CD4-positive, alpha-beta T cell treated with Interleukin-1 beta for 1 hour (primary cell): Measurements from ENCODE around the gene DPP10.

Experiments used
- DNase-seq, 2 donors: peaks; one replicate each; pipeline ENCODE4 v3.0.0-alpha.2; 2020 to 2022

Gene DPP10

DNA sequence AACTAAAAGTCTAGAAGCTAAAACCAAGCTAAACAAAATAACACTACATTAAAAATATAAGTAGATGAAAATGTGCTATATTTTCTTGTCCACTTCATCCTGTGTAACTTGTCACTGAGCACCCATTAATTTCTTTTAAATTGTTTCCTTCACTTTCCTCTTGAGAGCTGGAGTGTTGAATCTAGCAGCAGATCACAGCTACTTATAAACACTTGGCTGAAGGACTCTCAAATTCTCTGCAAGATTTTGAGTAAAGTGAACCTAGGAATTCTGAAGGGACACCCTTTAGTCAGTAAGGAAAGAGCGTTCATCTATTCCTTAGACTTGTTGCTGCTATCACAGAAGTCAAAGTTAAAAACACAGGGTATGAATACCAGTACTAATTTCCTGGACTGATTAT is 1163.9 kb downstream of the DPP10 start:
- no peak for DNase-seq

DNA sequence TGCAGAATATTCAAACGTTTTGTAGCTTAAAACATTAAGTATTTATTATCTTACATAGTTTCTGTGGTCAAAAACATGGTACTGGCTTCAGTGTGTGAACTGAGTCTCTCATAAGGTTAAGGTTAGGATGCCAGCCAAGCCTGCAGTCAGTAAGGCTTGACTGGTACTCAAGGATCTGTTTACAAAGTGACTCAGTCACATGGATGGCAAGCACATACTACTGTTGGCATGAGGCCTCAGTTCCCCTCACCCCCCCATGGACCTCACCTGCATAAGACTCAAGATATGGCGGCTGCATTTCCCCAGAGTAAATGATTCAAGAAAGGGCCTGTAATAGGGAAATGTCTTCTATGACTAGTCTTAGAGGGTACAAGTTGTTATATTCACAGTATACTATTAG is 1167.5 kb downstream of the DPP10 start:
- no peak for DNase-seq

DNA sequence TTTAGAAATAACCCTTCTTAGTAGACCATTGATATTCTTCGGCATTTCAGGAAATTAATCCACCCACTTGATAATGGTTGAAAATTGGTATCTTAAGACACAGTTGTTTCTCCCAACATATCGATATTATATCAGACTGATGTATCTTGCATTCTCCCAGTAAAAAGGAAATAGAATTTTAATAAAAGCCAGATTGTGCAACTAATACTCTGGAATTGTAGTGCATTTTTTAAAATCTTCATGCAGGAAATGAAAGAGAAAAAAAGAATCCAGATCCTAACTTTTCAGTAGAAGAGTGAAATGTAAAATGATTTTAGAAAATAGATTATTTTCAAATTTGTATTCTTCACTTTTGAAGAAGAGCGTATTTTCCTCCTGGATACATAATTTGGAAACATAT is 1168.4 kb downstream of the DPP10 start:
- DNase-seq: no peak

DNA sequence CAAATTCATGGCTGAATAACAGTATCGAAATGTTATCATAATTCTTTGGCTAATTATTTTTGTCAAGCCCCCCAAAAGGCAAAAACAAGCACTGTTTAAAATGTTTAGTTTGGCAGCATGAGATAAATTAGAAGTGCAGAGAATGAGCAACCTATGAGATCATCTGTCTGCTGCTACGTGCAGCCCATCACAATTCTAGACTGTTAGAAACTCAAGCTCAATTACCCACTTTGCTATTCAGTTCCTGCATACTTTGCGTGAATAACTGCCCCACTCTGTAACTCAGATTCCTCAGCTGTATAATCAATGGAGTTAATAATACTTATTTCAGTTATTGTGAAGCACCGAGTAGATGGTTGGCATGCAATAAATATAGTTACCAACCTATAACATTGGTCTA is 1181.9 kb downstream of the DPP10 start:
- DNase-seq: no peak

DNA sequence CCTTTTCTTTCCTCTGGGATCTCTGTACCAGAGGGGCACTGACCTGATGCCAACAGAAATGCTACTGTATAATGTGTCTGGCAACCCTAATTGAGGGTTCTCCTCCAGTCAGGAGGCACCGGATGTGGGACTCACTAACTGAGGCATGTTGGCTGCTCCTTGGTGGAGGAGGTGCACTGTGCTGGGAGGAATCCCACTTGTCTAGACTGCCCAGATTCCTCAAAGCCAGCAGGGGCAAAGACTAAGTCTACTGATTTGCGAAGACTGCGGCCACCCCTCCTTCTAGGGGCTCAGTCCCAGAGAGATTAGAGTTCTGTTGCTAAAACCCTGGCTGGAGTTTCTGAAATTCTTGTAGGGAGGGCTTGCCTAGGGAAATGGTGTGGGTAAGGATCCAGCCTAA is 1192.1 kb downstream of the DPP10 start:
- DNase-seq: no peak

DNA sequence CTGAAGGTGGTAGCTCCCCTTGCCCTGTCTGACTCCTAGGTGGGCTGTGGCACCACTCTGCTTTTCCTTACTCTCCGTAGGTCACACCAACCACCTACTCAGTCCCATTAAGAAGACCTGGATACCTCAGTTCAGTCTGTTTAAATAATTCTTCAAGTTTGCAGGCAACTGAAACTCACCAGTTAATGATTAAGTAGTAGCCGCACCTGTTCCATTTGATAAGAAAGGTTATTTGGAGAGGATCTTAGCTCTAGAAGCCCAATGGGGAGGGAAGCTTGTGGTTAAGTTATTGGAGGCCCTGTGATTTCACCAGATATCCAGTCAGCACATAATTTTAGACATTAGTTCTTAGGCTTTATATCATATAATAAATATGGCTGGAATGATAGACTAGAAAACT is 1193.0 kb downstream of the DPP10 start:
- no peak for DNase-seq

DNA sequence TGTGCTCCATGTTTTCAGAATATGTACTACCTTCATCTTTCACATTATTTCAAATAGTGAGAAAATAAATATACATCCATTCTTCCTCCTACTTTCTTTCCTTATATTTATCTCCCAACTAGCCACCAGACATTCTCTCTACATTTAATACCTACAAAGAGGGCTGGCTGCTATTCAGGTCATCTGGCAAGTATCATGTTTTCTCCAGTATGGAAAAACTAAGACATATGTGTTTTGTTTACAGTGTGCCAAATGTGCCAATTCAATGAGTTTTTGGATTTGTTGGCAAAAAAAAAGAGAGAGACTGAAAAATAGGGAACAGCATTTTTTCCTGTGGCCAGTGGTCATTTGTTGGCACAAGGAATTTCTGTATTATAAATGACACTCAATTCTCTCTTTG is 1207.3 kb downstream of the DPP10 start:
- DNase-seq: no peak

DNA sequence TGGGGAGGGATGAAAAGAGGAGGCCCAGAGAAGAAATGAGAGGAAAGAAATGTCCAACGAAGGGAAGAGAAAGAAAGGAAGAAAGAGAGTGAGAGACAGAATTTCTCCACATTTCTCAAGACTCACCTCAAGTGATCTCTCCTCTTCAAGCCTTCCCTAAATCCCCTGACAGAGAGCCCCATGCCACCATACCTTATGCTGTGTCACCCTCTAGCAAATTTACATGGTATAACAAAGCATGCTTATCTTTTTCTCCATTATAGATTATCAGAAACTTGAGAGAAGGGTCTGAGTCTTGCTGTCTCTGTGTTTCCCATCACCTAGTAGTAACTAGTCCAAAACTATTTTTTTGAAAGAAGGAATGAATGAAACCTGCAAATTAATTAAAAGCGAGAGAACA is 1208.4 kb downstream of the DPP10 start:
- DNase-seq: no peak

DNA sequence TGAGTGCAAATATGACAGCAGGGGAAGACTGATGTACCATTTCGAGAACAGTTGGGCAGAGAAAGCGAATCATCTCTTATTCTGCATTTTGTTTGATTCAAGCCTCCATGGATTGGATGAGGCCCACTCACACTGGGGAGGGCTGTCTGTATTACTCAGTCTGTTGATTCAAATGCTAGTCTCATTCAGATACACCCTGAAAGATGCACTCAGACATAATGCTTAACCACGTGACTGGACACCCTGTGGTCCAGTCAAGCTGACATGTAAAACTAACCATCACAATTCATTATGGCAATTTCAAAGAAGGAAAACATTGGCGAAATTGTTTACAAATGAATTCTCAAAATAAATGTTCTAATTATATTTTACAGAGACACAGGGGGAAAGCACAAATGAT is 1210.2 kb downstream of the DPP10 start:
- DNase-seq: no peak

DNA sequence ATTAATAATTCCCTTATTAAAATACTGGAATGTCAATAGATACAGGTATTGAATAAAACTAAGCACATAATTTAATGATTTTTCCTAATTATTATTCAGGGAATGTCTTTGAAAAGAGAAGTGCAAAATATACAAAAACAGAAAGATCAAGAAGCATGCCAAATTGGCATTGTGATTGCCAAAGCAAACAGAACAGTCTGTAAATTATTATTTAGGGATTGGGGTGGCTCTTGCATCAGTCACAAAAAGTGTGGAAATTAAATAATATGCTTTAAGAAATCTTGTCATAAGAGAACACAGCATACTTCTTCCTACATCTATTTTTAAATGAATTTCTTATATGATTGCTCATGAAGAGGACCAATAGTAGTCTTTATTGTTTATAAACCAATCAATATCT is 1211.9 kb downstream of the DPP10 start:
- no peak for DNase-seq

DNA sequence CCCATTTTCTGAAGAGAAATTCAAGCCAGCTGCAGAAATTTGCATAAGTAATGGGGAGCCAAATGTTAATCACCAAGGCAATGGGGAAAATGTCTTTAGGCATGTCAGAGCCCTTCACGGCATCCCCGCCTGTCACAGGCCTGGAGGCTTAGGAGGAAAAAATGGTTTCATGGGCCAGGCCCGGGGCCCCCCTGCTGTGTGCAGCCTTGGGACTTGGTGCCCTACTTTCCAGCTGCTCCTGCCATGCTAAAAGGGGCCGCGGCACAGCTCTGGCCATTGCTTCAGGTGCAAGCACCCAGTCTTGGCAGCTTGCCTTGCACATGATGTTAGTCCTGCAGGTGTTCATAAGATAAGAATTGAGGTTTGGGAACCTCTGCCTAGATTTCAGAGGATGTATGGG is 1235.7 kb downstream of the DPP10 start:
- DNase-seq: no peak

DNA sequence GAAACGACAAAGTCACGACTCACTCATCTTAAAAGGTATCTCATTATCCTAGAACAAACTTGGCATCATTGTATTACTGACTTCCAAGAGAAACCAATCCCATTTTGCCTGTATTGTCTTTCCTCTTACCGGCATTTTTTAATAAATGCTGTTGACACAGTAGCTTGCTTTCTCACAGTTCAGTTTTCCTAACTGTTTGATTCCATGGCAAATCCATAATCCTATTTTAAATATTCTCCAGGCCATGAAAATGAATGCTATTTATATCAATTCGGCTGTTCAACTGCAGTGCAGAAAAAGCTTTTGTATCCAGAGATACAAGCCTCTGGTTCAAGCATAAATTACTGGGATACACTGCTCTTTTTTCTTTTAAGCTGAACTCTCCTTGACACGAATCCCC is 1241.9 kb downstream of the DPP10 start:
- DNase-seq: no peak

DNA sequence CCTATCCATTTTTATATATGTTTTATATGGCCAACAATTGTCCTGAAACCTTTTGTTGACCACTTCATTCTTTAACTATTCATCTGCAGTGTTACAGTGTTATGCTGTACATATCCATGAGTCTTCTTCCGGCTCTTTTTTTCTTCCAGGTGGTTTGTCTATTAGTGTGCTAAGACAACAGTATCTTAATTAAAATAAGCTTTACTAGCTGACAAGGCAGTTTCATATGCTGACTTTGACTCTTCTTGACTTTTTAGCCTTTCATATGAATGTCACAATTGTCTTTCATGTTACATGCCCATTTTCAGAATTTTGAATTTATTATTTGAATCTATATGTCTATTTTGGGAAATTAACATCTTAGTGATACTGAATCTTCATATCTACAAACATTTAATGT is 1249.0 kb downstream of the DPP10 start:
- DNase-seq: no peak

DNA sequence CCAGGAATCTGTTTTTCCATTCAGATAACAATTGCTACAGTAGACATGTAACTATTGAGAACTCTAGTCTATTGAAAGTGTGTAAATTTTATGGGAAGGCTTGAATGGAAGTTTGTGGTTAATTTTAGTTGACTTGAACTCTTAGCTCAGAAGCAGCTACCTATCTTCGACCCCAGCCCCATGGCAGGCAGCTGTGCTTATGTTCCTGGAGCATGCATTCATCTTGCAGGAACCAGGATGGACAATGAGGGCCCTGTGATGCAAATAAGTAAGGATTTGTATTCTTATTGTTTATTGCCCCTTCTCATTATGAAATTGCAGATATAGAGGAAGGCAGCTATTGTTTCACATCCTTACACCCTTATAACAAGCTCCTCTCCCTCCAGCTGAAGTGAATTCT is 1252.2 kb downstream of the DPP10 start:
- DNase-seq: no peak

DNA sequence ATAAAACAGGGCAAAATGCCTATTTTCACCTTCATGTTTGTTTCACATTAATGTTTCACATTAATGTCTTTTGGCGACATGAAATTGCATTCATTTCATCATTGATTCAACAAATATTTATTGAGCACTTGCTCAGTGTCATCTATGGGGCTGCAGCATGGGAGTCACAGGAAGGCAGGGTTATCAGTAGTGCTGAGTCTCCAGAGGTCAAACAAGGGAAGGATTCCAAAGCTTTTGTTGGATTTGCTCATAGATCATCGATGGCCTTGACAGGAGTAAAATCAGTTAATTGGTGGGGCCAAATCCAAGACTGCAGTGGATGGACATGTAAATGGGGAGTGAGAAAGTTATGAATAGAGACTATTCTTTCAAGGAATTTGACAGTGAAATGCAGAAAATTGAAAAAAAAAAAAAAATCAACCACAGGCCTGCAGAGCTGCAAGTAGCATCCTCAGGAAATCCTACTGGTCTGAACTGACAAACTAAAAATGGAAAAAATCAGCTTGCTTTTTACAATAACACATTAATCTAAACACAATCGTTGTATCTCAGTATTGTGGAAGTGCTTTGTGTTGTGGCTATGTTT is 1290.8 kb downstream of the DPP10 start:
- DNase-seq: no peak

DNA sequence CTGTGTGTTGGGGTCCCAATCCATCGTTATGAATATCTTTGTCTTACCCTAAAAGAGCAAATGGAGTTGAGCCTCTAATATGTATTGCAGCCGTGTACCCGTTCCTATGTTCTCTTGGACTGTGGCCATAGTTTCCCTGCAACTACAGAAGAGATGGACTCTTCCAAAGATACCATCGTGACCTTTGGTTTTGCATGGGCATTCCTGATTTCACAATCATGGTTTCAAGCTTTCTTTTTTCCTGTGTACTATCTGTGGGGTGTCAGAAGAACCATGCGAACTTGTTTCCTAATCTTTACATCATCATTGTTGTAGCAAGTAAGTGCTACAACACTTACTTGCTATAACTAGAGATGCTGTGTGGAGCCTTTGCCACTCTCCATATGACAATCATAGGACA is 1295.7 kb downstream of the DPP10 start:
- no peak for DNase-seq

DNA sequence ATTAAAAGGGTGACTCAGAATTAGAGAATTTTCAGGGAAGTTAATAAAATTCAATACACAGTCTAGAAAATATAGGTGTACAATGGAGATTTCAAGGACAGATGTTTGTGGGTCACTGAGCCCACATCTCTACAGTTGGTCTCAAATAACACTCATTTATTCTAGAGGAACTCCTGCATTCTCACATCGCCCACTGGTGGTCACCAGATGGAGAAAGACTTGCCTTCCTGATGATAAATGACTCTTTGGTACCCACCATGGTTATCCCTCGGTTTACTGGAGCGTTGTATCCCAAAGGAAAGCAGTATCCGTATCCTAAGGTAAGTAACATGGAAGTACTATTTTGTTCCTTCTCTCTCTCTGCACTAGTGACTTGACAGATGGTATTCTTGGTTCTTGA is 1297.1 kb downstream of the DPP10 start:
- DNase-seq: no peak

DNA sequence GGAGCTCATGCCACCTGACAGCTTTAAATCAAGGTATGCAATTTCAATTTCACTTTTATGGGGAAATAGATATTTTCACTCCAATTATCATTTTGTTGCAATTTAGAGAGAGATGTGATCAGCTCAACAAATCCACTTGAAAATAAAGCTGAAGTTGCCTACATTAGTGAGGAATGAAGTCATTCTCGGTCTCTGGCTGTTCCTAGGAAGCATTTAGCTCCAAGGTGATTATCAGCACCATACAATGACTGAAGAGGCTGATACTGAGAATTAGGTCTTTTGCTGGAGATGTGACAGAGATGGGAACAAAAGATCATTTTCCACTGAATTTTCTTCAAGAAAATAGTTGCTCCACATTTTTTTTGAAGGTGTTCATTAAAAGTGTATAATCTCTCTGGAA is 1303.7 kb downstream of the DPP10 start:
- DNase-seq: no peak

DNA sequence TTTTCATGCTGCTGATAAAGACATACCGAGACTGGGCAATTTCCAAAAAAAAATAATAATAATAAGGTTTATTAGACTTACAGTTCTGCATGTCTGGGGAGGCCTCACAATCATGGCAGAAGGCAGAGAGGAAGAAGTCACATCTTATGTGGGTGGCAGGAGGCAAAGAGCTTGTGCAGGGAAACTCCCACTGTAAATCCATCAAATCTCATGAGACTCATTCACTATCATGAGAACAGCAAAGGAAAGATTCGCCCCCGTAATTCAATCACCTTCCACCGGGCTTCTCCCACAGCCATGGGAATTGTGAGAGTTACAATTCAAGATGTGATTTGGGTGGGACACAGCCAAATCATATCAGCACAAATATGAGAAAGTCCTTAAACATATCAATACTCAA is 1314.8 kb downstream of the DPP10 start:
- DNase-seq: no peak

DNA sequence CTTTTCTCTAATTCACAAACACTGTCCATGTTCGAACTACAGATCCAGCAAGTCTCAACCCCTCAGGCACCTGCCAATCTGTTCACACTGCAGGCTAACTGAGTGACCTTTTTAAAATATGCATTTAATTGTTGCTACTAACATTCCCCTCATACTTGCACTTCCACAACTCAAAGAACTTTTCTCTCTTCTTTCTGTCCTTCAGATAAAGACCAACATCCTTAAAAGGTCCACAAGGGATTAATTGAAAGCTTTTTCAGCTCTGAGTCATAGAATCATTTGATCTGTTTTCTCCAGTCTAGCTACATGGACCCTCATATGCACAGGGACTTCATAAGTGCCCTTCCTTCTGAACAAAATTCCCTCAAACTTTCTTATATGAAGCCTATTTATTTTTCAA is 1321.2 kb downstream of the DPP10 start:
- DNase-seq: no peak

DNA sequence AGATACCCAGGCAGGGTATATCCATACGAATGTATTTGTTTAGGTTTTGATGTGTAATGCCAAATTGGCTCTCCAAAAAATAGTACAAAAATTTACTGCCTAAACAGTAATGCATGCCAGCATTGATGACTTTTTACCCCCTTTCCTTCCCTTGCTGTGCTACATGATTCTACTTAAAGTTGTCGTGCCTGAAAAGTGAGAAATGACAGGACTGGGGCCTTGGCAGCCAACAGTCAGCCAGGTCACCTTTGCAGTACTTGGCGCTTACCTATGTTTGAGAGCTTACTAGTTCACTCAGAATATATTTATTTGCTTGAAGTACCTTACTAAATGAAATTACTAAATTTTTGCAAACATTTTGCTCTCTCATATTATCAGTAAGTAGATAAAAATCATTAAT is 1329.1 kb downstream of the DPP10 start:
- DNase-seq: no peak

DNA sequence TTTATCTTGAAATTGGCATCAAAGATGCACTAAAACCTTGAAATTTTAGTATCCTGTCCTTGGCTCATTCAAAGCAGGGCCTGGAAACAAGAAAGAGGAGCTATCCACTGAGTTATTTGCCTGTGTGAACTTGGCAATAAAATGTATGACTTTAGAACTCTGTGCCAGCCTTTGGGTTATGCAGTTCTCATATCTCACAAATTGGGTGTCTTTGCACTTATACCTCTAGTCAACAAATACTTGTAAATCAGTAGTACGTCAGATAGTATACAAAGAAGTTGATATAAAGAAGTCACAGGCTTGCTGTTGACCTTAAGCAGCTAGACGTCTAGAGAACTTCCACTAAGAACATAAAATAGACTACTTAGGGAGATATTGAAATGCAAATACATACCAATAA is 1331.9 kb downstream of the DPP10 start:
- DNase-seq: no peak

DNA sequence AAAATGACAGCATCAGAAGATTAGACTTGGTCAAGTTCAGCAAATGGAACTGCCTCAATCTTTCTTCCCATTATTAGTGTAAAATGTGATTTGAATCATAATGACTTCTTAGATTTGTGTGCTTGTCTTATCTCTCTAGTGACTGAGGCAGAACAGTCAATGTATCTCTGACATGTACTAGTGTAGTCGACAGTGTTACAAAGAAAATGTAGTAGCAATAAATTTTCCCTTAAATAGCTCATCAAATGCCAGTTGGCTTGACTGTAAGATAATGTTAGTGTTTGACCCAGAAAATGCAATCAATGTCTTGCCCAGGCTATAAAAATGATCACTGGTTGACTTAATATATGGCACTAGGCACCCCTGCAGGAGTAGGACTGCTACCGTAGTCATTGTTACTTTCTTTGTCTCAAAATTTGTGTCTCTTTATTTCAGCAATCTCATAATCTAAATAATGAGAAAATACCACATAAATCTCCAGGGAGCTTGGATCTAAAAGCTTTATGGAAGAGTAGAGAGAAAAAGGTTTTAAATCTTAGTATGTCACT is 1336.7 kb downstream of the DPP10 start:
- no peak for DNase-seq

DNA sequence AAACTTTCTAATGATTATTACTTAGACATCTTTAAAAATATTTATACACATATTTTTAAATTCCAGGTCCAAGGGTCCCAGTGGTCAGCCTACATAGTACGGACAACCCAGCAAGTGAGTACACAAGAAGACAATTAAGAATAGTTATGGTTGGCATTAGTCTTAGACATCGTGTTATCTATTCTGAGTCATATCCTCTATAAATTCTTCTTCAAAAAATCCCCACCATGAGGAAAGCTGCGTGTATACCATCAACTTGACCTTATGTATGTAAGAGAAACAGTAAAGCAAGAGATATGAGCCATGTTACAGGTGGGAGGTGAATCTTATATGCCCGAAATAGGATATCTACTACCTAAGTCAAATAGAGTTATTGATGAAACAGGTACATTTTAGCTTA is 1339.8 kb downstream of the DPP10 start:
- DNase-seq: no peak

DNA sequence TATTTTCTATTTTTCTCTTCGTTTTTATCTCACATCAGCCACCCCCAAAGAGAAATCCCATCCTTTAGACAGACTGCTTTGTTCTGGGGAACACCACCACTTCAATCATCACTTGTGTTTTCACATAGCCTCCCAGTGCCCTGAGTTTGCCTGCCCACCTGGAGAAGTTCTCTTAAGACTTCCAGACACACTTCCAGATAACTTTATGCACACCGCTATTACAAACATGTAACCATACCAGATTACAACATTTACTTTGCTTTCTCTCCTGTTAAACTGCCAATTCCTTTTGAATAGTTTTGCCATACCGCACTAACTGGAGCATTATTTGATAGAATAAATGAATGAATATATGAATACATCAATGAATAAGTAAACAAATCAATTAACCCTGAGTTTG is 1353.6 kb downstream of the DPP10 start:
- no peak for DNase-seq

DNA sequence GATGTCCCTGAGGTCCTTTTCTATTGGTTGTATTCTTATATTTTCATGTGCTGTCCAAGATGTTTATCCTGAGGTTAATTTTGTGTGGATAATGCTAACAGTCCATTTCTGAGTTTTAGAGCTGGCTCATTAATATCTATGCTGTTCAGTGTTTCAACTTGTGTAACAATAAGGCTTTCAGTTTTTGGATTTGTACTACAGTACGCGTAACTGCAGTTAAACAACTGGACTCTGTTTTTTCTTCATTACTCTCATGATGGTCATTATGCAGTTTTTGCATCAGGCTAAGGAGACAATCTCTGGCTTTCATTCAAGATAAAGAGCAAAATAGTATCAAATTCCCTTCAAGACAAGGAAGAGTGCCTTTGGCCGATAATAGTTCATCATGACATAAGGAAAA is 1364.8 kb downstream of the DPP10 start:
- no peak for DNase-seq
